GM10266 (cell line): ENCODE measurements around the gene TOMM20.
"Not testable (repeated sequence)": the region's sequence is repeated elsewhere in the genome, so short reads cannot be mapped to it uniquely, and the experiment has no call there.

Experiments used
- DNase-seq: peaks from one replicate; pipeline ENCODE4 v3.0.0; 2012; ENCODE audit errors: extremely low spot score
- CTCF ChIP-seq: IDR thresholded peaks from 2 replicates; pipeline ENCODE4 v1.5.1; 2012; ENCODE audit warnings: mild to moderate bottlenecking, low read depth; ENCODE audit not compliant: control insufficient read depth, insufficient read depth; ENCODE audit errors: missing control alignments

Gene TOMM20

GRCh38 chr1:235160383-235160956 is 31.8 kb upstream of the TOMM20 start:
- TF ChIP-seq CTCF, result no peak
- DNase-seq, result peak; percentile 55

GRCh38 chr1:235159930-235160329 is 31.3 kb upstream of the TOMM20 start:
- not testable (repeated sequence) for DNase-seq

- not testable (repeated sequence) for DNase-seq
Observed at GRCh38 chr1:235159284-235159683, 30.6 kb upstream of the TOMM20 start.

- no peak for DNase-seq
- TF ChIP-seq CTCF, result no peak
Observed at GRCh38 chr1:235158680-235159079, 30.0 kb upstream of the TOMM20 start.

- no peak for TF ChIP-seq CTCF
- DNase-seq, result no peak
Observed at GRCh38 chr1:235157150-235157549, 28.5 kb upstream of the TOMM20 start.

GRCh38 chr1:235156740-235157139 is 28.1 kb upstream of the TOMM20 start:
- no peak for TF ChIP-seq CTCF
- no peak for DNase-seq

DNA sequence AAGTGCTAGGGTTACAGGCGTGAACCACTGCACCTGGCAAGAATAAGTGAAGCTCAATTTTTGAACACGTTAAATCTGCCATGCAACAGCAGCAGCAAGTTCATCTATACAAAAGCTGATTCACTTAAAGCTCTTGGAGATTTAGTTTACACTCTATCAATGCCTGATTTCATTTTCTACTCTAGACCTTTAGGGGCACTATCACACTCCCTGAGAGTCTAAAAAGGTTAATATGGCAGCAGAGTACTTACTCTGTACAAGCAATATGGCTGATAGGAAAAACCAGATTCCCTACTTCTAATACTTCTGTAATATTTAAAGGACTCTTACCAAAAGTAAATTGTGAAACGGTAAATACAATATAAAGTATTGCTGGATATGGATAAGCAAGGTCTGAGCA is 27.6 kb upstream of the TOMM20 start:
- DNase-seq, result no peak
- TF ChIP-seq CTCF, result no peak

GRCh38 chr1:235152235-235152634 is 23.6 kb upstream of the TOMM20 start:
- TF ChIP-seq CTCF, result no peak
- no peak for DNase-seq
